Measurements from ENCODE around the gene KIF20A.

- no peak for TF ChIP-seq CEBPB (IDR thresholded peaks at IDR 0.05)
- TF ChIP-seq EP300 (IDR thresholded peaks at IDR 0.05; ENCODE audit: borderline replicate concordance): no peak
- TF ChIP-seq MAX (IDR thresholded peaks at IDR 0.05): no peak
- no peak for TF ChIP-seq TCF12 (IDR thresholded peaks at IDR 0.05; ENCODE audit: low read depth)
- TF ChIP-seq REST (IDR thresholded peaks at IDR 0.05; ENCODE audit: low read depth): no peak
- no peak for TF ChIP-seq EGR1 (IDR thresholded peaks at IDR 0.05)
- TF ChIP-seq NFIC (IDR thresholded peaks at IDR 0.05): no peak
- TF ChIP-seq USF1 (IDR thresholded peaks at IDR 0.05): no peak
- no peak for TF ChIP-seq TEAD4 (IDR thresholded peaks at IDR 0.05)
- no peak for TF ChIP-seq CREB1 (IDR thresholded peaks at IDR 0.05; ENCODE audit: low read depth)
- TF ChIP-seq RAD21 (IDR thresholded peaks at IDR 0.05; ENCODE audit: low read depth): no peak
- TF ChIP-seq YY1 (IDR thresholded peaks at IDR 0.05; ENCODE audit: low read depth): no peak
- TF ChIP-seq TAF1 (IDR thresholded peaks at IDR 0.05; ENCODE audit: low read depth): no peak
- TF ChIP-seq ZBTB7A (IDR thresholded peaks at IDR 0.05; ENCODE audit: low read depth): no peak
These were observed 15.2 kb upstream of the KIF20A start for GRCh38 chr5:138163721-138164120.

Data from Ishikawa (cell line).